NCI-H1417 (cell line): ENCODE measurements around the gene CDADC1.
"Not testable (repeated sequence)": the region's sequence is repeated elsewhere in the genome, so short reads cannot be mapped to it uniquely, and the experiment has no call there.

Experiments used
- DNase-seq, 3 experiments: peaks; one replicate each; lab custom pipeline; 2025; lab: John Stamatoyannopoulos, UW

Gene CDADC1

DNA sequence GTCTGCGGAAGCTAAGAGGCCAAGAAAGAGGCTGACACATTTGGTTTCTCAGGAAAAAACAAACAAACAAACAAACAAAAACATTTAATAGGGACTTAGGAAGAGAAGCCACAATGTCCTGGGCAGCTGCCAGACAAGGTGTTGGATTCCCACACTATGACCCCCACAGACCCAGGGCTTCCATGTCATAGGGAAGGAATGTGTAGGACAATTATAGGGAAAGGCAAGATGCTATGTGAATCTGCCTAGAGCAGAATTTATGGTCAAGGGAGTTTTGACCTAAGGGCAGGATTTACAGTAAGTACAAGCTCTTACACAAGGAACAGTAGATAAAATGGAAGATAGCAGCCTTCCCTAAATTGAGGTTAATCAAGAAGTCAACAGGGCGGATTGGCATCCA, 9.1 kb upstream of the CDADC1 start:
- no peak for DNase-seq

- DNase-seq: peak; percentile 1 to 28 (median 4)
Measured at GRCh38 chr13:49240017-49240416, 7.7 kb upstream of the CDADC1 start.

- no peak for DNase-seq
Measured at GRCh38 chr13:49241296-49241695, 6.4 kb upstream of the CDADC1 start.

DNA sequence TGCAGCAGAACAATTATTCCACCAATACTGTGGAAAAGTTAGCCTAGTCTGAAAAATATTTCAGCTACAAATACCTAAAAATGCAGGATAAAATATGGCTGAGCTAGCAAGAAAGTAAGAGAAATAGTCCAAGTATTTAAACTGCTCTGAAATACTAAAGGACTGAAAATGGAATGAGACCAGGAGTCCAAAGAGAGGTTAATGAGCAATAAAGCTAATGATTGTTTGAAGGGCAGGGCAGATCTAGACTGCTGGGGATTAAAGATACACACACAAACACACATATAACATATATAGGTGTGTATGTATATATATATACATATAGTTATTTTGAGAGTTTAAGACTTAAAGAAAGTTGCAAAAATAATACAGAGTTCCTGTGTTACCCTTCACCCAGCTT, 2.6 kb upstream of the CDADC1 start:
- no peak for DNase-seq

- DNase-seq: no peak
Measured at GRCh38 chr13:49246850-49247642, 679 bp upstream of the CDADC1 start.

GRCh38 chr13:49248622-49249002, 887 bp downstream of the CDADC1 start:
- no peak for DNase-seq

DNA sequence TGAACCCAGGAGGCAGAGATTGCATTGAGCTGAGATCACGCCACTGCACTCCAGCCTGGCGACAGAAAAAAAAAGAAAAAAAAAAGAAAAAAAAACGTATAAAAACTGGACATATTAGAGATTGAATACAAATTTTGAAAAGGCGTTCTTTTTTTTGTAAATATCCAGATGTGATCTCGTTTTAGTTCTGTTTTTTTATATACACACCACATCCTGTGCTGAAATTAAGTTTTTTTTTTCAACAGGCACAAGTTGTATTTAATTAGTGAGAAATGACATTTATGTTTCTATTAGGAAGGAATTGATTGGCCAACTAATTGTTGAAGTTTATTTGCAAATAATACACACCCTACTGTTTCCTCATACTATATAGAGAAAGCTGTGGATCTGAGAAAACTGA, 3.6 kb downstream of the CDADC1 start:
- no peak for DNase-seq

DNA sequence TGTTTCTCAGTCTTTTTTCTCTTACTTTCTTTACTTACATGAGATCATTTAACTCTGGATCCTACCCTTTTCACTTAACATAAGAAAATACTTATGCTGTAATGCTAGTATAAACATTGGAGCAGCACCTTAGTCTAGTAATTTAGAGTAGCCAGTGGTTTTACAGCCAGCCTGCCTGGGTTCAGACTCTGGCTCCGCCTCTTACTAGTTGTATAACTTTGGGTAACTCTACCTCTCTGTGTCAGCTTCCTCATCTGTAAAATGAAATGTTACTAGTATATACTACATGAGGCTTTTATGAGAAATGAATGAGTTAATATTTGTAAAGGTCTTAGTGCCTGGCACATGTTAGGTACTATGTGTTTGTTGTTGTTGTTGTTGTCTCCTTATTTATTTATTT, 5.6 kb downstream of the CDADC1 start:
- DNase-seq: no peak

DNA sequence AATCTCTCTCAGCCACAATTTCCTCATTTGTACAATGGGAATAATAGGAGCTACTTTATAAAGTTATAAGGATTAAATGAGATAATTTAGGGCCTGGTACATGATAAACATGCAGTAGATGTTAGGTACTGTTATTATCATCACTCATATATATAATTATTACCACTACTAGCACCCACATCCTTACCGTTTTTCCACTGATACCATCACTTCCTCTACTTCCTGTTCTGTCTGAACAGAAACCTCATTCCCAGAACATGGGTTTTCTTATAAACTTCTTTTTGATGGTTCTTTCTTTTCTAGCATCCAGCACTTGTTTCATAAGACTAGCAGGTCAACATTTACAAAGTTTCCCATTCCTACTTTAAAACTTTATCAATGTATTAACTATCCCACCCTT, 6.3 kb downstream of the CDADC1 start:
- no peak for DNase-seq

DNA sequence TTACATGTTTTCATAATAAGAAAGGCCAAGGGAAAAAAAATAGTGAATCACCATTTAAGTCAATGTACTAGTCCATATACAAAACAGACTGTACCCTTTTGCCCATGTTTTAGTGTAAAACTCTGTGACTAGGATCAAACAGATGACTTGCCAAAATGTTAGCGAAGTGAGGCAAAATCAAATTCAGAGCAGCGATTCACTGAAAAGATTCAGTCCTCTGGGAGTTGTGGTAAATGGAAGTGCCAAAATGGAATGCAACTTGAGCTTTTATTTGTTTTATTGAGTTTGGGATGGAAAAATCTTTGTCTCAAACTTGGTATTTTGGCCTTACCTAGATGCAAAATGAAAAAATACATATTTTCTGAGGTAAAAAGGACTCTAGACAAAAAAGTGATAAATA, 9.1 kb downstream of the CDADC1 start:
- no peak for DNase-seq

GRCh38 chr13:49258089-49258796, 10.5 kb downstream of the CDADC1 start:
- no peak for DNase-seq

DNA sequence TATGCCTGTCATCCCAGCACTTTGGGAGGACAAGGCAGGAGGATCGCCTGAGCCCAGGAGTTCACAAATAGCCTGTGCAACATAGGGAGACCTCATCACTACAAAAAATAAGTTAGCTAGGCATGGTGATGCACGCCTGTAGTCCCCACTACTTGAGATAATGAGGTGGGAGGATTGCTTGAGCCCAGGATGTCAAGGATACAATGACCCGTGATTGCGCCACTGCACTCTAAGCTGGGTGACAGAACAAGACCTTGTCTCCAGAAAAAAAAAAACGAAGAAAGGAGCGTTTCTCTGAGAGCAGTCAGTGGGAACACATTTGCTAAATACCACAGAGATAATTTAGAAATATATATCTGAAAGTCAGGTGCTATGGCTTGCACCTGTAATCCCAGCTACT, 11.9 kb downstream of the CDADC1 start:
- DNase-seq: no peak

- no peak for DNase-seq
Measured at GRCh38 chr13:49262634-49263033, 14.9 kb downstream of the CDADC1 start.

DNA sequence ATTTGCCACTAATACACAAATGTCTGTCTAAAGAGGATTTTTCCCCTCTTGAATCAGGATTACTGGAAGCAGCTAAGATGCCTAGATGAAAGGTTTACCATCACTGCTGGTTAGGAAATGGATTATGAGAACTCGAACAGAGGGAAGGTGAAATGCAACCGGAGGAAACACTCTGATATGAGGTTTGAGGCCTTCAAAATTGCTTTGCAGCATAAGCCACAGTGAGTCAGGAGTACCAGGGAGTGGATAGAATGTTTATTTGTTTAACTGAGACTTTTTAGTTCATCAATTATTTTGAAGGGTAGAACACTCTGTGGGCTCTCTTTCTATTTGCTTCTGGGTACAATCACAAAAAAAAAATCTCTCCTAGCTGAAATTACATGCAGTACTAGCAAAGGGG, 18.1 kb downstream of the CDADC1 start:
- no peak for DNase-seq

- no peak for DNase-seq
Measured at GRCh38 chr13:49271264-49271663, 23.5 kb downstream of the CDADC1 start.

GRCh38 chr13:49272296-49272695, 24.6 kb downstream of the CDADC1 start:
- DNase-seq: peak in 1 of 3 experiments; percentile 14

DNA sequence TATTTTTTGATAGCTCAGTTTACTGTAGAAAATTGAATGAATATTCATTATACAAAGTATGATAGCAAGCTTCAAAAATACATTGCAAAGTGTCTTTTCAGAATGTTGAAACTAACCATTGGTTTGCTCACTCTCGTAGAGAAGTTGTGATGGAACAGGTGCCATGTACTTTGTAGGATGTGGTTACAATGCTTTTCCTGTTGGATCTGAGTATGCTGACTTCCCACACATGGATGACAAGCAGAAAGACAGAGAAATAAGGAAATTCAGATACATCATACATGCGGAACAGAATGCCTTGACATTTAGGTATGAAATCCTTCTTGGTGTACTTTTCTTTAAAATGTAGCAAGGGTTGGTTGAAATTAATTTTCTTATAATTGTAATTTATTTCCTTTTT, 30.5 kb downstream of the CDADC1 start:
- no peak for DNase-seq

- no peak for DNase-seq
Measured at GRCh38 chr13:49279112-49279511, 31.4 kb downstream of the CDADC1 start.

DNA sequence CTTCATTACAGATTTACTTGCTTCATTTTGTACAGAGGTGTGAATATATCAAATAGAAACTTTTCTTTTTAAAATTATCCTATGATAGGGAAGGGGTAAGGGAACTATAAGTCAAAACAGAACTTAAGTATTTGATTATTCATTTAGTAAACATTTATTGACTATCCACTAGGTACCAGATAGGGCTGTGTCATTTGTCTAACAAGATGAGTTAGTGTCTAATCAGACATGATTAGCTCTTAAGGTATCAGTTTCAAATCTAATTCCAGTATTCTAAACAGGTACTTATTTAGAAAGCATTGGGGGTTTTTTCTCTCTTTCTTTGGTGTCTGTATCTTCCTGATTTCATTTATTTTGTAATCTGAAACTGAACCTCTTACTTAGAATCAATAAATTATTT, 32.2 kb downstream of the CDADC1 start:
- no peak for DNase-seq

GRCh38 chr13:49287995-49288394, 40.3 kb downstream of the CDADC1 start:
- DNase-seq: no peak

DNA sequence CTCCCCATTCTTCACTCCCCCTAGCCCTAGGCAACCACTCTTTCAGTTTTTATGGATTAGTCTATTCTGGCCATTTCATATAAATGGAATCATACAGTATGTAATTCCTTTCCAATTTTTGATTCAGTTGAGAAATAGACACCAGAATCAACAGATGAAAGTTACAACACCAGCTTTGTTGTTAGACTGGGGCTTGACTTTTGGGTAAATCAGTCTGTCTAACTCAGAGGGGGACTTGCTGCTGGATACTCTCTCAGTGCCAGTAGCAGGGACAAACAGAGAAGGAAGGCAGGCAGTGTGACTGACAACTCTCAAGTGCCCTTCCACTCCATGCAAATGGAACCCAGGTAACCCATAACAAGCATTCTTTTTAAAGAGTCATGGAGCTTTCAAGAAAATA, 40.7 kb downstream of the CDADC1 start:
- no peak for DNase-seq

DNA sequence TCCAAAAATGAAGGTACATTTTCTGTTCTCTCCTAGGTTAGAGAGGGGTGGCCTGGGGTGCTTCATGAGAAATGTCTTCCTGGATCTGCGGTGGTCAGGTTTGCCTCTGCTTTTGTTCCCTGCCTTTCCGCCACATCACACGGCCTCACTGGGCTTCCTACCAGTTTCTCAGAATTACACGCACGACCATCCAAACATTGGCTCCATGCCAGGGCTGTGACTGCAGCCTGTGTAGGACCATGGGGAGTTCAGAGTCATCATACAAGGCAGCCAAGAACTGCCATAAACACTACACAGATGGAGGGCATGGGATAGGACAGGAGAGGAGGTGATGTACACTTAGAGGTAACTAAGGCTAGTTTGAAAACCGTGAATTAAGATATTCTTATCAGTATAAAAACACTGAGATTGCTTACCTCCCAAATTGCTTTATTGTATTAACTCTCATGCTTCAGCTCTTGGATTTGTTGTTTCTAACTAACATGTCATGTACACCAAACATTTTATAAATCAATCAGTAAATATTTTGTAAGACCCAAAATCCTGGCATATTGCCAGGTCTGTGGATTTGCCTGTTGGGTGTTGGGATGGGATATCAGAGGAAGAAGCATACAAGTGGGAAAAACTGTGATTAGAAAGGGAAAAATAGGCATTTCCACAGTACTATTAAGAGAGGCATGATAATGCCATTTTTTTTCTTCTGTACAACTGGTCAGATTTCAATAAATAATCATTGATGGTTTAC, 45.2 kb downstream of the CDADC1 start:
- DNase-seq: peak; percentile 5 to 84 (median 63)

GRCh38 chr13:49294723-49295122, 47.0 kb downstream of the CDADC1 start:
- not testable (repeated sequence) for DNase-seq
